ENCODE measurements around the gene STAT6.

STAT6 gene

GRCh38 chr12:57158665-57159064, 47.5 kb upstream of the STAT6 start:
- no peak for TF ChIP-seq CTCF (conservative IDR thresholded peaks at IDR 0.05; ENCODE audit: low read depth, low read length)
- Histone ChIP-seq H3K36me3 (ENCODE audit: insufficient read depth) (no peaks in the 10 kb centered on the region), H3K27me3 (ENCODE audit: insufficient read depth, low read depth) (no peaks in the 10 kb centered on the region; the same call in 1 of the 2 replicates), H3K79me2 (ENCODE audit: insufficient read depth, low read depth) (no peaks in the 10 kb centered on the region), H3K9ac (no peak overlapping the region), H3K27ac (no peak overlapping the region), H4K20me1 (ENCODE audit: insufficient read depth) (no peaks in the 10 kb centered on the region), H2AFZ (ENCODE audit: low read depth) (no peak overlapping the region), H3K4me2 (no peak overlapping the region), H3K4me3 (IDR thresholded peaks at IDR 0.05; ENCODE audit: insufficient read depth, low read depth, low read length) (no peak overlapping the region), H3K4me1 (ENCODE audit: low read depth, poor library complexity, severe bottlenecking) (no peaks in the 10 kb centered on the region)

- H3K27me3 ChIP-seq (ENCODE audit: insufficient read depth, low read depth) = no peaks in the 10 kb centered on the region
- H3K4me3 ChIP-seq (IDR thresholded peaks at IDR 0.05; ENCODE audit: insufficient read depth, low read depth, low read length) = no peak overlapping the region
- H3K27ac ChIP-seq = no peak overlapping the region
- no peak overlapping the region for H3K4me2 ChIP-seq
- H3K9ac ChIP-seq = no peak overlapping the region
- H3K79me2 ChIP-seq (ENCODE audit: insufficient read depth, low read depth) = no peaks in the 10 kb centered on the region
- no peak for TF ChIP-seq CTCF (conservative IDR thresholded peaks at IDR 0.05; ENCODE audit: low read depth, low read length)
- H3K4me1 ChIP-seq (ENCODE audit: low read depth, poor library complexity, severe bottlenecking) = no peaks in the 10 kb centered on the region
- no peak overlapping the region for H2AFZ ChIP-seq (ENCODE audit: low read depth)
- no peaks in the 10 kb centered on the region for H4K20me1 ChIP-seq (ENCODE audit: insufficient read depth)
- H3K36me3 ChIP-seq (ENCODE audit: insufficient read depth) = no peaks in the 10 kb centered on the region
Measured at GRCh38 chr12:57158186-57158585, 47.0 kb upstream of the STAT6 start.

GRCh38 chr12:57157588-57158173, 46.5 kb upstream of the STAT6 start:
- Histone ChIP-seq H3K27ac (no peak overlapping the region), H4K20me1 (ENCODE audit: insufficient read depth) (no peaks in the 10 kb centered on the region), H3K9ac (no peak overlapping the region), H3K79me2 (ENCODE audit: insufficient read depth, low read depth) (no peaks in the 10 kb centered on the region), H3K4me3 (IDR thresholded peaks at IDR 0.05; ENCODE audit: insufficient read depth, low read depth, low read length) (no peak overlapping the region), H3K4me1 (ENCODE audit: low read depth, poor library complexity, severe bottlenecking) (no peaks in the 10 kb centered on the region), H3K27me3 (ENCODE audit: insufficient read depth, low read depth) (no peaks in the 10 kb centered on the region), H2AFZ (ENCODE audit: low read depth) (no peak overlapping the region), H3K4me2 (no peak overlapping the region), H3K36me3 (ENCODE audit: insufficient read depth) (no peaks in the 10 kb centered on the region)
- TF ChIP-seq CTCF (conservative IDR thresholded peaks at IDR 0.05; ENCODE audit: low read depth, low read length) = no peak

GRCh38 chr12:57156701-57157403, 45.7 kb upstream of the STAT6 start:
- Histone ChIP-seq H3K27me3 (ENCODE audit: insufficient read depth, low read depth) (no peaks in the 10 kb centered on the region), H3K4me3 (IDR thresholded peaks at IDR 0.05; ENCODE audit: insufficient read depth, low read depth, low read length) (no peak overlapping the region)

More at GRCh38 chr12:57156701-57157403, 45.7 kb upstream of the STAT6 start:
- Histone ChIP-seq H3K4me1 (ENCODE audit: low read depth, poor library complexity, severe bottlenecking) (no peaks in the 10 kb centered on the region), H3K36me3 (ENCODE audit: insufficient read depth) (no peaks in the 10 kb centered on the region), H3K4me2 (no peak overlapping the region), H3K9ac (no peak overlapping the region), H4K20me1 (ENCODE audit: insufficient read depth) (no peaks in the 10 kb centered on the region), H3K79me2 (ENCODE audit: insufficient read depth, low read depth) (no peaks in the 10 kb centered on the region), H3K27ac (no peak overlapping the region), H2AFZ (ENCODE audit: low read depth) (no peak overlapping the region)
- no peak for TF ChIP-seq CTCF (conservative IDR thresholded peaks at IDR 0.05; ENCODE audit: low read depth, low read length)

All from KMS-11 (cell line).